Stimulated activated naive CD8-positive, alpha-beta T cell treated with anti-CD3 and anti-CD28 coated beads, Interleukin-15, Interleukin-2, amounts not matched to agents 100 U/mL and 50 U/mL, for 24 hours (primary cell): ENCODE data around the gene FBXW7.

Experiments
- ATAC-seq: fragments of 150-1000 bp; cut with Tn5 transposase; one replicate; pipeline ENCODE4 v1.10.0; 2021
- DNase-seq: peaks from one replicate; pipeline ENCODE4 v3.0.0; 2021

FBXW7 gene

DNA sequence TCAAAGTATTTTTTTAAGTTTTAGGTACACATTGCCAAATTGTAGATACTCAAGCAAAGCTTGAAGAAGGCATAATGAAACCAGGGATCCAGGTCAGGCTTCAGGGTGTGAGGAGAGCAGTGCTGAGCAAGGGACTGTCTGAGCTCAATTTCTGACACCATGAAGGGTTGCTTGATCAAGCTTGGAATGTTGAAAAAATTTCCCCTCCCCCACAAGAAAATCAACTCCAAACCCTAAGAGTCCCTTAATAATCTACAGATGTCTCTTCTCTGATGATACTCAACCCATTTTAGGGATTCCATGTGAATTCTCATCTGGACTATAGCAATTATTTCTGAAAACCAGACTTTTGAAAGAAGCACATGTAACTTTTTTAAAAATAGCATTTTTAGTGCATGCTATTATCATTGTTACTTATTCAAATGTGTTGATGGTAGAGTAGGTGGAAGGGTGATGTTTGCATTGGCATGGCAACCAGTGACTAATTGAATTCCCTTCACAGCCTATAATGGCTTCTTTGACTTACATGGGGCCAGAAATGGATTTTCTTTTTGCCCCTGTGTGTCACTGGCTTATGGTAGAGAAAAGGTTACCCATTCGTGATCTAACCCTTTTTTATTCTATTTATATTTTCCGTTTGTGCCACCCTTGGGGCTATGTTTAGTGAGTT, 252.0 kb downstream of the FBXW7 start:
- DNase-seq = no peak
- ATAC-seq = no peak

DNA sequence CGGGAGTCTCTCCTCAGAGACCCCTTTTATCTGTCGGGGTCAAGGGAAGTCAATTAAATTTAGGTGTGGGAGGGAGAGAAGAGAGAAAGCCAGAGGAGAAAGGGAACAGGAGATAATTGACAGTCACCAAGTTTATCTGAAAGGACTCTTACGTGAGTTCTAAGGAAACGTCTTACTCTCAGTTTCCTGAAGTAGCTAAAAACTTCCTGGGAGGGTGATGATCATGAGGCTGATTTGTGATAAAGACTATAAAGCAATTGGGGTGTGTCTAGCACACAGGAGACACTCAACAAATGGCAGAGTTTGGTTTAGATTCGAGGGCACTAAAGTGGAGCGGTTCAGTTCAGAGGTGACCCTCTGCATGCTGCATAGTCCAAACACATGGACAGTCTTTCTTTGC, 254.1 kb downstream of the FBXW7 start:
- no peak for ATAC-seq
- DNase-seq = no peak

- DNase-seq = no peak
- ATAC-seq = no peak
Observed at GRCh38 chr4:152281211-152281610, 254.7 kb downstream of the FBXW7 start.

- DNase-seq = no peak
- no peak for ATAC-seq
Observed at GRCh38 chr4:152279234-152279566, 256.7 kb downstream of the FBXW7 start.

DNA sequence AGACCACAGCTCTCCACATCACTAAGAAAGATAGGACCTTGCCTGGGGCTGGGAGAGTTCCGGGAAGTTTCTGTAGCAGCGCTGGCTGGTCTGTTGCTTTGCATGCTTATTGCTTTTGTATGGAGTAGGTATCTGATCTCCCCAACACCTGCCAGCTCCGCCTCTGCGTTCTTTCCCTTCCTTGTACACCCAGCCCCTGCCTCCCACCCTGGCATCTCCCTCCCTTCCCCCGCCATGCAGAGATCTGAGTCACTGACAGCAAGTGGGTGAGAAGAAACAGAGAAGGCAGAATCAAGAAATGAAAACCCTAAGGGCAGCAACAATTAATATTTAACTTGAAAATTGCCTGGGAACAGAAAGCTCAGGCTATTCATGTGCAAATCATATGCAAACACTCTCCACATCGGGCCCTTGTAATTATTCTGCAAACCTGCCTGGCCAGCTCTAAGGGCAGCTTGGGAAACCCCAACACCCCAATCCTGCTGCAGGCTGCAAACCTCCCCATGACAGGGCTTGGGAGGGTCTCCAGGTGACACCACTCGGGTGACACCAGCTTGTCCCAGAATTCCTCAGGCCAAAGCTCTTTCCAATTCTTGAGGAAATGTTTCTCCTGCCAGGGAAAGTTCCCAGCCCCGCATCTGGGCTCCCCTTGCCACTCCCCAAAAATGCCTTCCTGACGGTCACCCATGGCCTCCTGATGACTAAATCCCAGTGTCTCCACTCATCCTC, 257.2 kb downstream of the FBXW7 start:
- ATAC-seq = no peak
- DNase-seq = no peak

DNA sequence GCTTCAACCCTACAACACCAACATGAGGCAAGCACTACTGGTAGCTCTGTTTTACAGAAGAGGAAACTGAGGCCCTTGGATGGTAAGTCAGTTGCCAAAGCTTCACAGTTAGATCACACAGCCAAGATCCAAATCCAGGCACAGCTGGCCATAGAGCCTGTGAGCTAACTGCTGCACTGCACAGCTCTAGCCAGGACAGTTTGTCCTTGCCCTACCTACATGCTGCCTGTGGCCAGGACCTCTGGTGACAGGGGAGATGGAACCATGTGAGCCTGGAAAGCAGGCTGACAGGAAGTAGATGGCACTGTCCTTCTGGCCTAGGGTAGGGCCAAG, 257.8 kb downstream of the FBXW7 start:
- ATAC-seq (no peak), DNase-seq (no peak)

GRCh38 chr4:152277333-152277732, 258.6 kb downstream of the FBXW7 start:
- no peak for DNase-seq
- ATAC-seq = no peak

- no peak for DNase-seq
- no peak for ATAC-seq
Observed at GRCh38 chr4:152273343-152273742, 262.5 kb downstream of the FBXW7 start.
